ENCODE measurements around the gene ATP5F1B. TPM values are rescaled to one million over a fixed set of nuclear protein-coding genes. Genes with fewer than 3 reads are reported as not detected.

ATP5F1B gene
- total and polyA plus RNA-seq, 9 of the 15 experiments (the other 6 are each of a cell fraction or from before 2014, with no cell fraction given): 908 to 3,125 (median 1,482) TPM

- TF ChIP-seq ZNF740 (CRISPR knock-in tag; IDR thresholded peaks at IDR 0.05): no peak
- TF ChIP-seq ZNF740 (tag; IDR thresholded peaks at IDR 0.05): no peak
- TF ChIP-seq STAT6 (CRISPR knock-in tag; IDR thresholded peaks at IDR 0.05): no peak
- TF ChIP-seq ZKSCAN1 (IDR thresholded peaks at IDR 0.05; ENCODE audit: low read depth, low read length): no peak
- TF ChIP-seq ZNF655 (CRISPR knock-in tag; IDR thresholded peaks at IDR 0.05): no peak
- TF ChIP-seq, protein P1, sequence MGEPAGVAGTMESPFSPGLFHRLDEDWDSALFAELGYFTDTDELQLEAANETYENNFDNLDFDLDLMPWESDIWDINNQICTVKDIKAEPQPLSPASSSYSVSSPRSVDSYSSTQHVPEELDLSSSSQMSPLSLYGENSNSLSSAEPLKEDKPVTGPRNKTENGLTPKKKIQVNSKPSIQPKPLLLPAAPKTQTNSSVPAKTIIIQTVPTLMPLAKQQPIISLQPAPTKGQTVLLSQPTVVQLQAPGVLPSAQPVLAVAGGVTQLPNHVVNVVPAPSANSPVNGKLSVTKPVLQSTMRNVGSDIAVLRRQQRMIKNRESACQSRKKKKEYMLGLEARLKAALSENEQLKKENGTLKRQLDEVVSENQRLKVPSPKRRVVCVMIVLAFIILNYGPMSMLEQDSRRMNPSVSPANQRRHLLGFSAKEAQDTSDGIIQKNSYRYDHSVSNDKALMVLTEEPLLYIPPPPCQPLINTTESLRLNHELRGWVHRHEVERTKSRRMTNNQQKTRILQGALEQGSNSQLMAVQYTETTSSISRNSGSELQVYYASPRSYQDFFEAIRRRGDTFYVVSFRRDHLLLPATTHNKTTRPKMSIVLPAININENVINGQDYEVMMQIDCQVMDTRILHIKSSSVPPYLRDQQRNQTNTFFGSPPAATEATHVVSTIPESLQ (CRISPR knock-in tag; IDR thresholded peaks at IDR 0.05): 0 out of 2 replicates have a peak, but pooled peaks have one; percentile 53
- no peak for TF ChIP-seq TBP (optimal IDR thresholded peaks at IDR 0.05; ENCODE audit: low read depth, low read length)
- peak; percentile 82 for TF ChIP-seq RBBP5 (IDR thresholded peaks at IDR 0.05; ENCODE audit: borderline replicate concordance, insufficient read depth, low read length, poor library complexity, severe bottlenecking)
- TF ChIP-seq CEBPB (tag; IDR thresholded peaks at IDR 0.05): no peak
- TF ChIP-seq SMAD1 (IDR thresholded peaks at IDR 0.05; ENCODE audit: low read depth, low read length, partially characterized antibody): no peak
- TF ChIP-seq CSDE1 (IDR thresholded peaks at IDR 0.05): no peak
- TF ChIP-seq ZNF764 (CRISPR knock-in tag; IDR thresholded peaks at IDR 0.05; ENCODE audit: low read depth): no peak
- no peak for TF ChIP-seq SMARCC2 (IDR thresholded peaks at IDR 0.05; ENCODE audit: low read depth)
- no peak for TF ChIP-seq HOXB6 (CRISPR knock-in tag; IDR thresholded peaks at IDR 0.05; ENCODE audit: borderline replicate concordance)
These were observed 41.7 kb upstream of the ATP5F1B start (continued) for GRCh38 chr12:56687223-56688128.
